Gastrocnemius medialis (tissue), 4 donors: Measurements from ENCODE around the gene NTNG1.

Source experiments
- CTCF ChIP-seq, 5 experiments: fragments of 450-650 bp in 3 of 5; fragments of 200-600 bp in 2 of 5; sonication (generic) in 2 of 5; IDR thresholded peaks in 4 of 5; conservative IDR thresholded peaks in 1 of 5; 1 replicate in 4 of 5; 2 replicates in 1 of 5; pipeline ENCODE4 v1.5.1; 2016 to 2019; ENCODE audit warnings: antibody characterized with exemption in 5 of 5, mild to moderate bottlenecking in 3 of 5, moderate library complexity in 3 of 5
- POLR2A ChIP-seq, 2 donors: fragments of 450-650 bp; IDR thresholded peaks; one replicate each; pipeline ENCODE4 v1.6.1; 2017; ENCODE audit warnings: antibody characterized with exemption in 2 of 2, mild to moderate bottlenecking in 2 of 2, moderate library complexity in 2 of 2

- TF ChIP-seq POLR2A (IDR thresholded peaks at IDR 0.05): no peak
- no peak for TF ChIP-seq CTCF (IDR thresholded peaks at IDR 0.05 in 4 of 5, conservative IDR thresholded peaks at IDR 0.05 in 1 of 5)
Measured at GRCh38 chr1:107276247-107276646, 135.4 kb downstream of the NTNG1 start.
